Prostate gland (tissue), 2 donors: ENCODE data around the gene SNRPN. TPM values are rescaled to one million over a fixed set of nuclear protein-coding genes. Genes with fewer than 3 reads are reported as not detected.
"Not testable (repeated sequence)": the region's sequence is repeated elsewhere in the genome, so short reads cannot be mapped to it uniquely, and the experiment has no call there.

Experiments
- DNase-seq: peaks from one replicate; pipeline ENCODE4 v3.0.0-alpha.2; 2019; ENCODE audit warnings: low spot score
- H3K27ac ChIP-seq, 2 donors: fragments of 200-600 bp; sonication (generic); 2 replicates each; pipeline ENCODE4 v1.5.1; 2017 to 2019
- H3K27me3 ChIP-seq: fragments of 200-600 bp; sonication (generic); replicated peaks from 2 replicates; pipeline ENCODE4 v1.5.1; 2019; ENCODE audit not compliant: insufficient read depth
- H3K36me3 ChIP-seq, 2 donors: fragments of 200-600 bp; sonication (generic); 1 replicate in 1 of 2; 2 replicates in 1 of 2; pipeline versions ENCODE4 v1.5.1 to v1.8.1; 2017 to 2019
- H3K4me1 ChIP-seq: fragments of 200-600 bp; sonication (generic); replicated peaks from 2 replicates; pipeline ENCODE4 v1.5.1; 2019
- H3K4me3 ChIP-seq, 2 donors: fragments of 200-600 bp; sonication (generic); 2 replicates each; pipeline ENCODE4 v1.5.1; 2017 to 2019
- H3K9me3 ChIP-seq: fragments of 200-600 bp; sonication (generic); 2 replicates; pipeline ENCODE4 v1.5.1; 2017
- POLR2A ChIP-seq: fragments of 450-650 bp; IDR thresholded peaks from one replicate; pipeline ENCODE4 v1.6.1; 2016; ENCODE audit warnings: antibody characterized with exemption, mild to moderate bottlenecking
- POLR2AphosphoS5 ChIP-seq: sonication (generic); formaldehyde crosslinking; IDR thresholded peaks from one replicate; pipeline ENCODE4 v1.6.1; 2017; ENCODE audit warnings: antibody characterized with exemption
- WGBS: methylation state at CpG from one replicate; pipeline ENCODE4 v1.1.5; 2018; 5-methylcytosine and 5-hydroxymethylcytosine counted together
- intact Hi-C: fragments of 100-400 bp; cut with DNase I; formaldehyde crosslinking; loops from one replicate; pipeline ENCODE4 v1.14.2; 2022
- total RNA-seq, 2 donors: library from RNA; depleted of rRNA; stranded (reverse); fragments of >200 nt; gene quantifications; one replicate each; pipeline ENCODE4 v1.1.0, GENCODE V29; 2016
- TF ChIP-seq, protein P1 (sequence below), 4 experiments: fragments of 200-600 bp in 2 of 4; fragments of 450-650 bp in 2 of 4; sonication (generic) in 2 of 4; IDR thresholded peaks; 1 replicate in 3 of 4; 2 replicates in 1 of 4; pipeline ENCODE4 v1.5.1; 2016 to 2019; ENCODE audit warnings: antibody characterized with exemption in 4 of 4, mild to moderate bottlenecking in 2 of 4, moderate library complexity in 2 of 4

Gene SNRPN
- 100 to 1,000 TPM; 312 to 514 TPM for total RNA-seq

DNA sequence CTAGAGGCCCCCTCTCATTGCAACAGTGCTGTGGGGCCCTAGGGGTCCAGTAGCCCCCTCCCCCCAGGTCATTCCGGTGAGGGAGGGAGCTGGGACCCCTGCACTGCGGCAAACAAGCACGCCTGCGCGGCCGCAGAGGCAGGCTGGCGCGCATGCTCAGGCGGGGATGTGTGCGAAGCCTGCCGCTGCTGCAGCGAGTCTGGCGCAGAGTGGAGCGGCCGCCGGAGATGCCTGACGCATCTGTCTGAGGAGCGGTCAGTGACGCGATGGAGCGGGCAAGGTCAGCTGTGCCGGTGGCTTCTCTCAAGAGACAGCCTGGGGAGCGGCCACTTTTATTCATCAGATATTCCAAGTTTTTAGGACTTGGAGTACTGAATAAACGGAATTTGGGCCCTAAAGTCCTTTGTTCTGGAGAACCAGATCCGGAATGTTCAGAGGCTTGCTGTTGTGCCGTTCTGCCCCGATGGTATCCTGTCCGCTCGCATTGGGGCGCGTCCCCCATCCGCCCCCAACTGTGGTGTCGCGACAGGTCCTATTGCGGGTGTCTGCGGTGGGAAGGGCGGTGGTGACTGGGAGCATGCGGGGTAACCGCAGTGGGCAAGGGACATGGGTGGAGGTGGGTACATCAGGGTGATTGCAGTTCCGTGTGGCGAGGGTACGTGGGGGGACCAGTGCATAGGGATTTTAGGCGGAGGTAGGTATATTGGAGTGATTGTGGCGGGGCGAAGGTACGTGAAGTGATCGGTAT, at the start of gene SNRPN, which contains the start of gene SNURF:
TSS of gene SNRPN (plus strand) at position 205 of the 748 bp plus-strand sequence. CDS start 19,467 bp downstream, outside the sequence.
TSS of gene SNURF (plus strand) at position 205 of the 748 bp plus-strand sequence. CDS start at position 267, 62 bp downstream.
- Histone ChIP-seq H3K27ac (peak within 1 kb of the TSS; percentile 80 to 90), H3K36me3 (no peaks in the 10 kb centered on the region), H3K4me3 (peak within 1 kb of the TSS; percentile 61 to 65), H3K27me3 (no peaks in the 10 kb centered on the region), H3K9me3 (no peaks in the 10 kb centered on the region), H3K4me1 (no peaks in the 10 kb centered on the region)
- intact Hi-C loops: loop anchor here (5.0 kb wide), 1 partner anchor 482 kb away; the partner anchor contains the start of gene UBE3A
- TF ChIP-seq POLR2AphosphoS5 (peak; percentile 82), POLR2A (peak; percentile 70)
- TF ChIP-seq, protein P1, sequence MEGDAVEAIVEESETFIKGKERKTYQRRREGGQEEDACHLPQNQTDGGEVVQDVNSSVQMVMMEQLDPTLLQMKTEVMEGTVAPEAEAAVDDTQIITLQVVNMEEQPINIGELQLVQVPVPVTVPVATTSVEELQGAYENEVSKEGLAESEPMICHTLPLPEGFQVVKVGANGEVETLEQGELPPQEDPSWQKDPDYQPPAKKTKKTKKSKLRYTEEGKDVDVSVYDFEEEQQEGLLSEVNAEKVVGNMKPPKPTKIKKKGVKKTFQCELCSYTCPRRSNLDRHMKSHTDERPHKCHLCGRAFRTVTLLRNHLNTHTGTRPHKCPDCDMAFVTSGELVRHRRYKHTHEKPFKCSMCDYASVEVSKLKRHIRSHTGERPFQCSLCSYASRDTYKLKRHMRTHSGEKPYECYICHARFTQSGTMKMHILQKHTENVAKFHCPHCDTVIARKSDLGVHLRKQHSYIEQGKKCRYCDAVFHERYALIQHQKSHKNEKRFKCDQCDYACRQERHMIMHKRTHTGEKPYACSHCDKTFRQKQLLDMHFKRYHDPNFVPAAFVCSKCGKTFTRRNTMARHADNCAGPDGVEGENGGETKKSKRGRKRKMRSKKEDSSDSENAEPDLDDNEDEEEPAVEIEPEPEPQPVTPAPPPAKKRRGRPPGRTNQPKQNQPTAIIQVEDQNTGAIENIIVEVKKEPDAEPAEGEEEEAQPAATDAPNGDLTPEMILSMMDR (IDR thresholded peaks at IDR 0.05): no peak
- peak; percentile 64 for DNase-seq
- WGBS: 63% methylated on average over 47 of the region's 47 CpGs

DNA sequence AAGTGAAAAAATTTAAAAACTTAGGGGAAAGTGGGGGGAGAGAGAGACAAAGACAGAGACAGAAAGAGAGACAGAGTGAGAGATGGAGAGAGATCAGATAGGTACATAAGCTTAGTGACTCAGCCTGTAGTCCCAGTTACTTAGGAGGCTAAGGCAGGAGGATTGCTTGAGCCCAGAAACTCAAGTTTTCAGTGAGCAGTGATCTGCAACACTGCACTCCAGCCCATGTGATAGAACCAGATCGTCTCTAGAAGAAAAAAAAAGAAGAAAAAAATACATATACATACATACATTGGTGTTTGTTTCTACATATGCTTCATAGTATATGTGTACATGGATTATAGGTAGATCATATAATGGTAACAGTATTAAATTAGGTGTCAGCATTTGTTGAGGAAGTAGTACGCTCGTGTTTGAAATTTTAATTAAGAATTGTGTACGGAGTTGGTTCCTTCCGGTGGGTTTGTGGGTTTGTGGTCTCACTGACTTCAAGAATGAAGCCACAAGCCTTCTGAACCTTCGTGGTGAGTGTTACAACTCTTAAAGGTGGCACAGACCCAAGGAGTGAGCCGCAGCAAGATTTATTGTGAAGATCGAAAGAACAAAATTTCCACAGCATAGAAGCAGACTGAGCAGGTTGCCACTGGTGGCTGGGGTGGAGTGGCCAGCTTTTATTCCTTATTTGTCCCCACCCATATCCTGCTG, 38.3 kb upstream of the SNRPN start:
- intact Hi-C loops: no loop called here
- H3K4me3 ChIP-seq: no peak overlapping the region
- peak overlapping the region in 1 of 2 donors; percentile 55 for H3K27ac ChIP-seq
- DNase-seq: no peak
- no peaks in the 10 kb centered on the region for H3K4me1 ChIP-seq
- no peaks in the 10 kb centered on the region for H3K9me3 ChIP-seq
- WGBS: 78% methylated on average over 8 of the region's 8 CpGs
- no peaks in the 10 kb centered on the region for H3K27me3 ChIP-seq
- no peaks in the 10 kb centered on the region for H3K36me3 ChIP-seq
- TF ChIP-seq, protein P1 (IDR thresholded peaks at IDR 0.05): no peak
- TF ChIP-seq POLR2A (no peak), POLR2AphosphoS5 (no peak)

- 79% methylated on average over 14 of the region's 14 CpGs for WGBS
- Histone ChIP-seq H3K4me3 (no peak overlapping the region), H3K27ac (peak overlapping the region in 1 of 2 donors; percentile 55), H3K4me1 (no peaks in the 10 kb centered on the region), H3K36me3 (no peaks in the 10 kb centered on the region), H3K9me3 (no peaks in the 10 kb centered on the region), H3K27me3 (no peaks in the 10 kb centered on the region)
- no peak for DNase-seq
- TF ChIP-seq, protein P1 (IDR thresholded peaks at IDR 0.05): no peak
- TF ChIP-seq POLR2A: no peak
- TF ChIP-seq POLR2AphosphoS5: peak; percentile 28
- intact Hi-C loops: no loop called here
Measured at GRCh38 chr15:24917431-24917830, 37.4 kb upstream of the SNRPN start.

DNA sequence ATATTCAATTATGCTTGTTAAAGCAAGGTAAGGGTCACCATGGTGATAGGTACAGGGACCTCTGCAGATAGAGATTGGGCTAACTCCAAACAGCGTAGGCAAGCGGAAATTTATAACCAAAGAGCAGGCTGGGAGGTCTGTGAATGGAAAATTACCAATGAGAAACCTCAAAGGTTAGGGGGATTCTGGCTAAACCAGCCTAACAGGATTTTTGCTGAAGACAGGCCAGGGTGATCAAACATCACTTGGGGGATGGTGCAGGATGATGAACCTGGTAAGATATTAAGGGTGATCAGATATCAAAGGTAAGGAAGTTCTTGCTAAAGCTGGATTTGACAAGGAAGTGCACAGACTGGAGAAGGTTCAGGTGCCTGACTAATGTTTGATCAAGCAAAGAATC, 35.3 kb upstream of the SNRPN start:
- H3K36me3 ChIP-seq: no peaks in the 10 kb centered on the region
- no peaks in the 10 kb centered on the region for H3K4me1 ChIP-seq
- peak; percentile 22 for DNase-seq
- WGBS: 54% methylated on average over 2 of the region's 2 CpGs
- TF ChIP-seq, protein P1 (IDR thresholded peaks at IDR 0.05): no peak
- peak; percentile 35 for TF ChIP-seq POLR2AphosphoS5
- H3K4me3 ChIP-seq: peak overlapping the region in 1 of 2 donors; percentile 29
- H3K27ac ChIP-seq: peak overlapping the region in 1 of 2 donors; percentile 67
- H3K9me3 ChIP-seq: no peaks in the 10 kb centered on the region
- H3K27me3 ChIP-seq: no peaks in the 10 kb centered on the region
- intact Hi-C loops: no loop called here

DNA sequence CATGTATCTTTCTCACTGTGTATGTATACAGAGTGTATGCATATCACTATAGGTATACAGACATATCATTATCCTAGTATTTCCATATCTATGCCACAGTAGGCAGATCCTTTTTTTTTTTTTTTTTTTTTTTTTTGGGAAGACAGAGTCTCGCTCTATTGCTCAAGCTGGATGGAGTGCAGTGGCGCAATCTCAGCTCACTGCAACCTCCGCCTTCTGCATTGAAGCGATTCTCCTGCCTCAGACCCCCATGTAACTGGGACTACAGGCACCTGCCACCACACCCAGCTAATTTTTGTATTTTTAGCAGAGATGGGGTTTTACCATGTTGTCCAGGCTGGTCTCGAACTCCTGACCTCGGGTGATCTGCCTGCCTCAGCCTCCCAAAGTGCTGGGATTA, 32.0 kb upstream of the SNRPN start:
- H3K27me3 ChIP-seq, H3K27ac ChIP-seq, intact Hi-C loops, H3K4me1 ChIP-seq, H3K36me3 ChIP-seq, H3K9me3 ChIP-seq, H3K4me3 ChIP-seq, DNase-seq: not testable (repeated sequence)
- 94% methylated on average over 5 of the region's 6 CpGs for WGBS
